GM19328 (cell line): ENCODE results near the gene UNC45A.

Experiments used
- ATAC-seq: cut with Tn5 transposase; IDR thresholded peaks from one replicate; pipeline ENCODE4 v1.9.1; 2021; ENCODE audit warnings: mild to moderate bottlenecking, moderate library complexity; ENCODE audit not compliant: unreplicated experiment

The UNC45A gene

DNA sequence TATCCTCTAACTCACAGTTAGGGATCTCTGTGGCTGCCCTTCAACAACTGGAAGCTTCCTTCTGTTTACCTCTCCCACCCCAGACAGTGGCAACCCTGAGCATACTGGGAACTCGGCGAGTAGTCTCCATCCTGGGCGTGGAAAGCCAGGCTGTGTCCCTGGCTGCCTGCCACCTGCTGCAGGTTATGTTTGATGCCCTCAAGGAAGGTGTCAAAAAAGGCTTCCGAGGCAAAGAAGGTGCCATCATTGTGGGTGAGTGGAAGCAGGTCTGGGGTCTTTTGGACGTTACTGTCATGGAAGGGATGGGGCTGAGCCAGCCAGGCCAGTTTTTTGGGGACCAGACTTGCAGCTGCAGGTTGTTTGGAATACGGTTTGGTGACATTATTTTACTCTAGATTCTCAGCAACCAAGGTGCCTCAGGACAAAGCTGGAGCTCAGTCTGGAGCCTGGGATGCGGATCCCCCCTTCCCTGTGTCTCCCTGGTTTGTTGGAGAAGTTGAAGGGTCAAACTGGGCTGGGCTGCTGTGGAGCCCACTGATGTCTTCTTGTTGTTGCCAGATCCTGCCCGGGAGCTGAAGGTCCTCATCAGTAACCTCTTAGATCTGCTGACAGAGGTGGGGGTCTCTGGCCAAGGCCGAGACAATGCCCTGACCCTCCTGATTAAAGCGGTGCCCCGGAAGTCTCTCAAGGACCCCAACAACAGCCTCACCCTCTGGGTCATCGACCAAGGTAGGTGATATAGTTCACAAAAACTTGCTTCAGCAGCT, 7.5 kb downstream of the UNC45A start:
- no peak for ATAC-seq

GRCh38 chr15:90945091-90945490, 10.0 kb downstream of the UNC45A start:
- no peak for ATAC-seq

DNA sequence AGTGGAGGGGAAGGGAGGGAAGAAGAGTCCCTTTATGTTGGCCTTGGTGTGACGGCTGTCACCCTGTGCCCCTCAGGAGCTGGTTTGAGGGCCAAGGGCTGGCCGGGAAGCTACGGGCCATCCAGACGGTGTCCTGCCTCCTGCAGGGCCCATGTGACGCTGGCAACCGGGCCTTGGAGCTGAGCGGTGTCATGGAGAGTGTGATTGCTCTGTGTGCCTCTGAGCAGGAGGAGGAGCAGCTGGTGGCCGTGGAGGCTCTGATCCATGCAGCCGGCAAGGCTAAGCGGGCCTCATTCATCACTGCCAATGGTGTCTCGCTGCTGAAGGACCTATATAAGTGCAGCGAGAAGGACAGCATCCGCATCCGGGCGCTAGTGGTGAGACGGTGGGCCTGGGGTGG, 11.5 kb downstream of the UNC45A start:
- ATAC-seq, result no peak

- ATAC-seq, result no peak
These were observed 12.0 kb downstream of the UNC45A start for GRCh38 chr15:90946941-90947576.

DNA sequence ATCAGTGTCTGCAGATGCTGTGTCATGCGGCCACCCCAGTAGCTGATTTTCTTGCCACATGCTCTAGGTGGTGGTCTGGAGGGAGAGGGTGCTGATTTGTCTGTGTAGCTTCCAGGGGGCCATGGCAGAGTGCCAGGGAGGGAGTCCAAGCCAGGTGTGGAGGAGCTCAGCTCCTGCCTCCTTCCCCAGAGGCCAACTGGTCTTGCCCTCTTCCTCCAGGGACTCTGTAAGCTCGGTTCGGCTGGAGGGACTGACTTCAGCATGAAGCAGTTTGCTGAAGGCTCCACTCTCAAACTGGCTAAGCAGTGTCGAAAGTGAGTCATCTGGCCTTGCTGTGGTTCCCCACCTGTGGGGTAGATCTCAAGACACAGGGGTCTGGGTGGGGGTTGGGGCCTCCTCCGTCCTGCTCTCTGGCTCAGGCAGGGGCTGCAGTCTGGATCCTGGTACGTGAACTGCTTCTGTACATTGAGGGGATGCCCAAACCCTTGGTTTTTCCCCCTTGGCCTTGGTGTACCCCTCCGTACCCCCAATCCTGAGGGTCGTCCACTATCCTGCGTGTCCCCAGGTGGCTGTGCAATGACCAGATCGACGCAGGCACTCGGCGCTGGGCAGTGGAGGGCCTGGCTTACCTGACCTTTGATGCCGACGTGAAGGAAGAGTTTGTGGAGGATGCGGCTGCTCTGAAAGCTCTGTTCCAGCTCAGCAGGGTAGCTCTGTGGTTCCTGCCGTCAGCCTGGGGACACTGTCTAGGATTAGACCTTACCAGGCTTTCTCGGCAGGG, 12.7 kb downstream of the UNC45A start:
- ATAC-seq, result no peak

- ATAC-seq, result no peak
These were observed 13.4 kb downstream of the UNC45A start for GRCh38 chr15:90948506-90948905.

GRCh38 chr15:90949979-90950675, 15.0 kb downstream of the UNC45A start:
- no peak for ATAC-seq

- no peak for ATAC-seq
These were observed 15.6 kb downstream of the UNC45A start for GRCh38 chr15:90950676-90951075.

- ATAC-seq, result no peak
These were observed 18.0 kb downstream of the UNC45A start for GRCh38 chr15:90952901-90953677.

GRCh38 chr15:90953947-90954711, 19.0 kb downstream of the UNC45A start:
- no peak for ATAC-seq

GRCh38 chr15:90954712-90955623, 19.9 kb downstream of the UNC45A start, which contains the start of gene RCCD1:
Gene RCCD1 (plus strand): TSS chr15:90954884. CDS start chr15:90956735, 1,851 bp downstream.
- ATAC-seq, result peak; percentile 92

GRCh38 chr15:90955624-90956273, 20.7 kb downstream of the UNC45A start:
- no peak for ATAC-seq

- ATAC-seq, result no peak
These were observed 21.4 kb downstream of the UNC45A start for GRCh38 chr15:90956274-90957030.

DNA sequence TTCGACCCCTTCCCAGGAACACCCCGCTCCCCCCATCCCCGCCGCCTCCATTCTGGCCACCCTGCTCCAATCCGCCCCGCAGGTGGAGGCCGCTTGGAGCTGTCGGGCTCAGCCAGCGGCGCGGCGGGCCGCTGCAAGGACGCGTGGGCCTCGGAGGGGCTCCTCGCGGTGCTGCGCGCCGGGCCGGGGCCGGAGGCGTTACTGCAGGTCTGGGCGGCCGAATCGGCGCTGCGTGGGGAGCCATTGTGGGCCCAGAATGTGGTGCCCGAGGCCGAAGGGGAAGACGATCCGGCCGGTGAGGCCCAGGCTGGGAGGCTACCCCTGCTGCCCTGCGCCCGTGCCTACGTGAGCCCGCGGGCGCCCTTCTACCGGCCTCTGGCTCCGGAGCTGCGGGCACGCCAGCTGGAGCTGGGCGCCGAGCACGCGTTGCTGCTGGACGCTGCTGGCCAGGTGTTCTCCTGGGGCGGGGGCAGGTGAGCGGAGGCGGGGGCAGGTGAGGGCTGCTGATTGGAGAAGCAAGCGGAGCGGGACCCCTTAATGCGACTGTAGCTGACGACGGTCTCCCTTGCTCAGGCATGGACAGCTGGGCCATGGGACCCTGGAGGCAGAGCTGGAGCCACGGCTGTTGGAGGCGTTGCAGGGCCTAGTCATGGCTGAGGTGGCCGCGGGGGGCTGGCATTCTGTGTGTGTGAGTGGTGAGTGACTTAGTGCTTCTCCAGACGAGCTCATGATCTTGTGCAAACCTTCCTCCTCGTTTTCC, 22.1 kb downstream of the UNC45A start:
- ATAC-seq, result no peak

DNA sequence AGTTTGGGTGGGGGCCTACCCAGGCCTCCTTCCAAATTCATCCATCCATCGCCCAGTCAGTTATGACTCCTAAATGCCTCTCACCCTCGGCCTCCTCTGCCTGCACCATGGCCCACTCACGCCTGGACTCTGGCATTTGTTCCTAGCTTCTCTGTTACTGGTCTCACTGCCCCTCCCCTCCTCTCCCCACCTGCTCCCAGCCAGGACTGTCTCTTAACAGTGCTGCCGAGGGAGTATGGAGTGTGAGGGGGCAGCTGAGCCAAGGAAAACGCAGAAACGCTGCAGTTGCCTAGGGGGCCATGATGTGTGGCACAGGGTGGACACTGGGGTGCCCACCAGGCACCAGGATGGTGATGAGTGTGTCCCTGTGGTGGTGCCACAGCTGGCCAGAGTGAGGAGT, 22.7 kb downstream of the UNC45A start:
- no peak for ATAC-seq

GRCh38 chr15:90959028-90959595, 24.0 kb downstream of the UNC45A start:
- no peak for ATAC-seq
